K562 (cell line): ENCODE results near the gene FGFR1OP2. TPM values are rescaled to one million over a fixed set of nuclear protein-coding genes. Genes with fewer than 3 reads are reported as not detected.

Experiments used
- BRF2 ChIP-seq: IDR thresholded peaks from 3 replicates; pipeline ENCODE4 v1.6.1; 2011; ENCODE audit warnings: borderline replicate concordance, mild to moderate bottlenecking; ENCODE audit not compliant: insufficient read length, insufficient read depth
- DPF2 ChIP-seq: fragments of 450-650 bp; IDR thresholded peaks from 2 replicates; pipeline ENCODE4 v1.6.1; 2016
- E2F6 ChIP-seq, 2 experiments: IDR thresholded peaks; 2 replicates each; pipeline ENCODE4 v1.6.1; 2011; ENCODE audit warnings: borderline replicate concordance in 1 of 2, control low read depth in 1 of 2, low read depth in 1 of 2, low read length in 1 of 2, mild to moderate bottlenecking in 1 of 2, mixed read lengths in 1 of 2, moderate library complexity in 1 of 2; ENCODE audit not compliant: insufficient read depth in 1 of 2, insufficient read length in 1 of 2, poor library complexity in 1 of 2, severe bottlenecking in 1 of 2; ENCODE audit errors: extremely low read depth in 1 of 2
- ESRRA ChIP-seq: fragments of 450-650 bp; IDR thresholded peaks from 2 replicates; pipeline ENCODE4 v1.6.1; 2014; ENCODE audit warnings: low read depth, mild to moderate bottlenecking, moderate library complexity, borderline replicate concordance
- GATAD2B ChIP-seq: fragments of 450-650 bp; IDR thresholded peaks from 2 replicates; pipeline ENCODE4 v1.6.1; 2017; ENCODE audit warnings: mild to moderate bottlenecking, borderline replicate concordance
- HDAC8 ChIP-seq: fragments of 450-650 bp; IDR thresholded peaks from 2 replicates; pipeline ENCODE4 v1.6.1; 2016; ENCODE audit warnings: mild to moderate bottlenecking, missing genetic modification characterization, moderate library complexity, missing compliant biosample characterization
- ID3 ChIP-seq, 2 experiments: fragments of 250-450 bp in 1 of 2; fragments of 450-650 bp in 1 of 2; sonication (Bioruptor Pico) in 1 of 2; IDR thresholded peaks; 2 replicates each; pipeline versions ENCODE4 v1.6.1 to v1.8.0; 2016 to 2021; ENCODE audit warnings: mild to moderate bottlenecking in 2 of 2, moderate library complexity in 2 of 2, missing compliant biosample characterization in 1 of 2, missing genetic modification characterization in 1 of 2
- JUND ChIP-seq, 2 experiments: IDR thresholded peaks; 2 replicates in 1 of 2; 3 replicates in 1 of 2; pipeline ENCODE4 v1.6.1; 2011; ENCODE audit warnings: borderline replicate concordance in 2 of 2, low read depth in 2 of 2, low read length in 2 of 2, improper control_type of control experiment in 1 of 2, missing biosample characterization in 1 of 2, missing genetic modification characterization in 1 of 2, missing genetic modification reagents in 1 of 2
- LEF1 ChIP-seq: fragments of 450-650 bp; IDR thresholded peaks from 2 replicates; pipeline ENCODE4 v1.6.1; 2016; ENCODE audit warnings: mild to moderate bottlenecking
- NONO ChIP-seq, 2 experiments: fragments of 200-400 bp in 1 of 2; fragments of 450-650 bp in 1 of 2; formaldehyde crosslinking in 1 of 2; IDR thresholded peaks; 2 replicates each; pipeline ENCODE4 v1.6.1; 2017; ENCODE audit warnings: low read depth in 2 of 2, mild to moderate bottlenecking in 2 of 2, moderate library complexity in 2 of 2, low read length in 1 of 2
- NR2C1 ChIP-seq, 2 experiments: fragments of 450-650 bp; IDR thresholded peaks; 2 replicates each; pipeline ENCODE4 v1.6.1; 2017; ENCODE audit warnings: mild to moderate bottlenecking in 2 of 2, antibody characterized with exemption in 1 of 2, inconsistent platforms in 1 of 2, missing compliant biosample characterization in 1 of 2, missing genetic modification characterization in 1 of 2
- POLR2G ChIP-seq: fragments of 200-400 bp; formaldehyde crosslinking; IDR thresholded peaks from 2 replicates; pipeline ENCODE4 v1.6.1; 2017; ENCODE audit warnings: low read depth, mild to moderate bottlenecking, antibody characterized with exemption, low read length, moderate library complexity
- RHOXF2B ChIP-seq: fragments of 250-450 bp; sonication (Bioruptor Pico); conservative IDR thresholded peaks from 2 replicates; pipeline ENCODE4 v1.5.1; 2021
- SAFB2 ChIP-seq: fragments of 200-400 bp; formaldehyde crosslinking; IDR thresholded peaks from 2 replicates; pipeline ENCODE4 v1.6.1; 2018; ENCODE audit warnings: borderline replicate concordance, low read length, low read depth, moderate library complexity; ENCODE audit not compliant: severe bottlenecking
- SMAD4 ChIP-seq: fragments of 250-450 bp; sonication (Bioruptor Pico); conservative IDR thresholded peaks from 2 replicates; pipeline ENCODE4 v1.8.0; 2021; ENCODE audit warnings: inconsistent platforms, mild to moderate bottlenecking, moderate library complexity
- SMC3 ChIP-seq: conservative IDR thresholded peaks from 2 replicates; pipeline ENCODE4 v1.6.1; 2011; ENCODE audit warnings: low read depth, low read length, improper control_type of control experiment; ENCODE audit not compliant: insufficient read depth
- STAG1 ChIP-seq: sonication (generic); formaldehyde crosslinking; IDR thresholded peaks from 2 replicates; pipeline ENCODE4 v1.5.0; 2020; ENCODE audit warnings: missing genetic modification reagents, borderline replicate concordance
- TFE3 ChIP-seq: fragments of 450-650 bp; formaldehyde crosslinking; IDR thresholded peaks from 2 replicates; pipeline ENCODE4 v1.4.0; 2020; ENCODE audit warnings: mild to moderate bottlenecking, mixed read lengths
- ZKSCAN1 ChIP-seq: fragments of 150-350 bp; IDR thresholded peaks from 2 replicates; pipeline ENCODE4 v1.6.1; 2016; ENCODE audit warnings: low read depth, low read length
- ZNF24 ChIP-seq: fragments of 450-650 bp; IDR thresholded peaks from 2 replicates; pipeline ENCODE4 v1.6.1; 2016
- polyA plus RNA-seq, 8 experiments: library from polyadenylated mRNA; depleted of rRNA in 4 of 8; stranded (reverse) in 5 of 8; unstranded in 3 of 8; fragments of >200 nt; fragmentation: Nextera tagmentation in 2 of 8; fragmentation: Illumina TruSeq in 1 of 8; extraction: Ambion mirVana in 2 of 8; extraction: Trizol in 1 of 8; gene quantifications; 2 replicates each; pipeline versions ENCODE4 v1.2.1 to v1.2.3, GENCODE V29; 2011 to 2014; ENCODE audit warnings: inconsistent platforms in 1 of 8, missing spikeins in 1 of 8
- total RNA-seq, 7 experiments: library from RNA; depleted of rRNA in 6 of 7; stranded (reverse); fragments of >200 nt in 6 of 7; fragmentation: Illumina TruSeq in 2 of 7; extraction: Trizol in 2 of 7; gene quantifications; 2 replicates each; pipeline versions ENCODE4 v1.2.1 to v1.2.3, GENCODE V29; 2011 to 2021; ENCODE audit warnings: low replicate concordance in 1 of 7

Gene FGFR1OP2
- total and polyA plus RNA-seq, 9 of the 15 experiments (the other 6 are each of a cell fraction or from before 2014, with no cell fraction given) = 31.6 to 49.0 (median 37.1) TPM

- TF ChIP-seq STAG1 (CRISPR knock-in tag) (peak; percentile 50; the same call in 1 of the 2 replicates), ZKSCAN1 (peak; percentile 62), ESRRA (peak; percentile 47; the same call in 1 of the 2 replicates), ZNF24 (0 out of 2 replicates have a peak, but pooled peaks have one; percentile 55), NONO (IDR thresholded peaks at IDR 0.05; ENCODE audit: low read depth in 2 of 2, low read length in 1 of 2) (peak; percentile 62 to 90), TFE3 (CRISPR knock-in tag) (no peak), SMAD4 (CRISPR knock-in tag) (peak; percentile 82), POLR2G (peak; percentile 89), ID3 (CRISPR knock-in tag; IDR thresholded peaks at IDR 0.05) (no peak), ID3 (tag; IDR thresholded peaks at IDR 0.05) (0 out of 2 replicates have a peak, but pooled peaks have one; percentile 49), HDAC8 (tag) (0 out of 2 replicates have a peak, but pooled peaks have one; percentile 12), DPF2 (peak; percentile 61), SMC3 (peak; percentile 85), E2F6 (IDR thresholded peaks at IDR 0.05; ENCODE audit: borderline replicate concordance in 1 of 2, extremely low read depth in 1 of 2, insufficient read depth in 1 of 2, insufficient read length in 1 of 2, low read depth in 1 of 2, low read length in 1 of 2, poor library complexity in 1 of 2, severe bottlenecking in 1 of 2) (peak; percentile 88 to 96), GATAD2B (peak; percentile 81), RHOXF2B (CRISPR knock-in tag) (no peak), JUND (IDR thresholded peaks at IDR 0.05; ENCODE audit: borderline replicate concordance, low read depth, low read length) (peak; percentile 59), JUND (tag; IDR thresholded peaks at IDR 0.05; ENCODE audit: borderline replicate concordance, low read depth, low read length) (no peak; the same call in 2 of the 3 replicates), SAFB2 (no peak), LEF1 (0 out of 2 replicates have a peak, but pooled peaks have one; percentile 29), BRF2 (no peak), NR2C1 (IDR thresholded peaks at IDR 0.05) (no peak), NR2C1 (tag; IDR thresholded peaks at IDR 0.05) (0 out of 2 replicates have a peak, but pooled peaks have one; percentile 22)
Measured at GRCh38 chr12:27014085-27014858, 76.0 kb downstream of the FGFR1OP2 start, which contains the start of gene TM7SF3 (continued).
